GM12878 (cell line): ENCODE results near the gene NDNF. TPM values are rescaled to one million over a fixed set of nuclear protein-coding genes. Genes with fewer than 3 reads are reported as not detected.

ENCODE experiments used
- ATAC-seq: fragments of 200-7000 bp; cut with Tn5 transposase; 3 replicates; pipeline ENCODE4 v1.9.1; 2020; ENCODE audit warnings: mild to moderate bottlenecking, moderate library complexity
- BruUV-seq: library from RNA; stranded (reverse); fragments of 400-500 nt; replicated peaks from 2 replicates; lab custom pipeline; 2021; lab: Mats Ljungman, UMichigan
- CTCF ChIA-PET: fragments of 300-600 bp; sonication (Branson Sonifier 250); formaldehyde crosslinking; extraction: SDS; loops from one replicate; lab custom pipeline; 2021; ENCODE audit warnings: inconsistent platforms; lab: Yijun Ruan, JAX
- POLR2A ChIA-PET: fragments of 350-600 bp; formaldehyde crosslinking; extraction: SDS; loops from one replicate; lab custom pipeline; 2021; ENCODE audit warnings: inconsistent platforms; lab: Charles Lee
- RAD21 ChIA-PET: fragments of 300-600 bp; sonication (Branson Sonifier 250); formaldehyde crosslinking; loops from one replicate; lab custom pipeline; 2023; ENCODE audit warnings: antibody characterized with exemption; ENCODE audit not compliant: unreplicated experiment; lab: Charles Lee
- SMC1A ChIA-PET: fragments of 300-600 bp; sonication (Branson Sonifier 250); formaldehyde crosslinking; loops from one replicate; lab custom pipeline; 2023; ENCODE audit not compliant: unreplicated experiment, uncharacterized antibody; lab: Charles Lee
- DNase-seq: peaks from one replicate; pipeline ENCODE4 v3.0.0-alpha.2; 2011; ENCODE audit warnings: low read depth, low spot score
- FAIRE-seq: peaks from 3 replicates; lab custom pipeline; 2011; peaks lifted over from hg19 to GRCh38; lab: Jason Lieb, UNC
- H2AFZ ChIP-seq: 2 replicates; pipeline ENCODE4 v1.6.0; 2011; ENCODE audit warnings: low read depth, low read length, control low read depth; ENCODE audit not compliant: control insufficient read depth
- H3K27ac ChIP-seq: 2 replicates; pipeline ENCODE4 v1.5.1; 2011; ENCODE audit warnings: control low read depth; ENCODE audit not compliant: control insufficient read depth, insufficient read depth
- H3K27me3 ChIP-seq, 2 experiments: replicated peaks in 1 of 2; 2 replicates each; pipeline versions ENCODE4 v1.6.0 to v1.6.1; 2011; ENCODE audit warnings: low read length in 1 of 2; ENCODE audit not compliant: control insufficient read depth in 2 of 2, insufficient read depth in 2 of 2
- H3K36me3 ChIP-seq, 2 experiments: 2 replicates each; pipeline ENCODE4 v1.5.1; 2011; ENCODE audit warnings: low read length in 1 of 2; ENCODE audit not compliant: control insufficient read depth in 2 of 2, insufficient read depth in 2 of 2
- H3K4me1 ChIP-seq: 2 replicates; pipeline ENCODE4 v1.6.1; 2011; ENCODE audit warnings: mild to moderate bottlenecking, low read length, moderate library complexity, mixed read lengths; ENCODE audit not compliant: control insufficient read depth, insufficient read depth
- H3K4me2 ChIP-seq: 2 replicates; pipeline ENCODE4 v1.6.0; 2011; ENCODE audit warnings: control low read depth; ENCODE audit not compliant: control insufficient read depth, insufficient read depth
- H3K4me3 ChIP-seq: fragments of 200-600 bp; sonication (generic); 2 replicates; pipeline ENCODE4 v1.5.1; 2016
- H3K79me2 ChIP-seq: 2 replicates; pipeline ENCODE4 v1.6.0; 2011; ENCODE audit warnings: low read length; ENCODE audit not compliant: control insufficient read depth, insufficient read depth
- H3K9ac ChIP-seq: 2 replicates; pipeline ENCODE4 v1.8.0; 2011; ENCODE audit warnings: low read length, control low read depth, mixed read lengths; ENCODE audit not compliant: control insufficient read depth, insufficient read depth
- H3K9me3 ChIP-seq: replicated peaks from 3 replicates; pipeline ENCODE4 v1.5.1; 2011; ENCODE audit warnings: mild to moderate bottlenecking, low read length; ENCODE audit not compliant: control insufficient read depth, insufficient read depth
- H4K20me1 ChIP-seq: 2 replicates; pipeline ENCODE4 v1.6.0; 2011; ENCODE audit not compliant: control insufficient read depth, insufficient read depth
- JUNB ChIP-seq: IDR thresholded peaks from 2 replicates; pipeline ENCODE4 v1.6.1; 2016; ENCODE audit warnings: antibody characterized with exemption, mild to moderate bottlenecking
- RUNX3 ChIP-seq: IDR thresholded peaks from 2 replicates; pipeline ENCODE4 v1.6.1; 2012; ENCODE audit warnings: low read length, inconsistent platforms
- SIX5 ChIP-seq: IDR thresholded peaks from 2 replicates; pipeline ENCODE4 v1.6.1; 2011; ENCODE audit warnings: mild to moderate bottlenecking, low read depth, low read length, moderate library complexity; ENCODE audit not compliant: severe bottlenecking
- STAT1 ChIP-seq: fragments of 450-650 bp; conservative IDR thresholded peaks from 2 replicates; pipeline ENCODE4 v1.6.1; 2014; ENCODE audit warnings: antibody characterized with exemption, mild to moderate bottlenecking
- ZZZ3 ChIP-seq: IDR thresholded peaks from 2 replicates; pipeline ENCODE4 v1.6.1; 2011; ENCODE audit warnings: low read depth; ENCODE audit not compliant: control insufficient read depth, insufficient read length
- WGBS: methylation state at CpG from one replicate; pipeline ENCODE4 v1.1.6; 2016; ENCODE audit warnings: low lambda C conversion rate; ENCODE audit not compliant: insufficient replicate concordance, insufficient coverage; ENCODE audit errors: missing lambda C conversion rate; 5-methylcytosine and 5-hydroxymethylcytosine counted together
- in situ Hi-C: fragments of 300-500 bp; cut with MboI; formaldehyde crosslinking; loops from 9 replicates; pipeline ENCODE4 v1.14.3; 2018; ENCODE audit warnings: mixed read lengths
- intact Hi-C: fragments of 100-400 bp; cut with micrococcal nuclease; formaldehyde crosslinking; loops from one replicate; pipeline ENCODE4 v1.14.2; 2022; ENCODE audit not compliant: unreplicated experiment
- polyA plus RNA-seq, 11 experiments: library from polyadenylated mRNA; depleted of rRNA in 4 of 11; unstranded in 6 of 11; stranded (reverse) in 5 of 11; fragments of >200 nt; fragmentation: Nextera tagmentation in 4 of 11; fragmentation: Illumina TruSeq in 1 of 11; extraction: Ambion mirVana in 4 of 11; extraction: Trizol in 1 of 11; gene quantifications; 1 replicate in 1 of 11; 2 replicates in 10 of 11; pipeline versions ENCODE4 v1.2.1 to v1.2.3, GENCODE V29; 2011 to 2016; ENCODE audit warnings: inconsistent platforms in 2 of 11, missing spikeins in 2 of 11, low read depth in 1 of 11
- total RNA-seq, 4 experiments: library from RNA; depleted of rRNA in 3 of 4; stranded (reverse); fragments of >200 nt in 3 of 4; fragmentation: Illumina TruSeq in 1 of 4; extraction: Trizol in 1 of 4; gene quantifications; 2 replicates each; pipeline versions ENCODE4 v1.2.1 to v1.2.3, GENCODE V29; 2013 to 2021
- TF ChIP-seq, protein P1 (sequence below): fragments of 150-350 bp; IDR thresholded peaks from 2 replicates; pipeline ENCODE4 v1.6.1; 2016; ENCODE audit warnings: low read depth, low read length
- TF ChIP-seq, protein P2 (sequence below): fragments of 450-650 bp; IDR thresholded peaks from 2 replicates; pipeline ENCODE4 v1.6.1; 2016; ENCODE audit warnings: mild to moderate bottlenecking, moderate library complexity, borderline replicate concordance
- TF ChIP-seq, protein P3 (sequence below): fragments of 450-650 bp; IDR thresholded peaks from 2 replicates; pipeline ENCODE4 v1.6.1; 2017; ENCODE audit warnings: antibody characterized with exemption, mild to moderate bottlenecking, moderate library complexity

Gene NDNF
- total and polyA plus RNA-seq, 10 of the 15 experiments (the other 5 are each of a cell fraction or from before 2014, with no cell fraction given) = 0.26 TPM; not detected in 9

DNA sequence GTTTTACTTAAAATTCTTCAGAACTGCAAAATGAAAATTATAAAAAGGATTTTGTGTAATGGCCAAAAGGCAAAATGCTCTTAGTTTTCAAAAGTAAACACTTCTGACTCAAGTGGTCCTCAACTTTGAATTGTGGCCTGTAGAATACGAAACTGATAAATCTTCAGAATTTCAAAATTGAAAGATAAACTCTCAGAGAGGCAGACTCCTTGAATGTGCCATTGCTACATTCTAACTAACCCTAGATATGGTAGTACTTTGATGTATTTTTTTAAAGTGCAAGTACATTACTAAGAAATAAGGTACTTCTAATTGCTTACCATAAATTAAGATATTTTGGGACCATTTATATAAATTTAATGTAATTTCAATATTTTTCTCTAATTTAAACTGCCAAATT is 47.4 kb upstream of the NDNF start:
- Histone ChIP-seq H3K9me3 (no peaks in the 10 kb centered on the region), H3K79me2 (no peaks in the 10 kb centered on the region), H3K4me2 (no peak overlapping the region), H3K4me1 (no peaks in the 10 kb centered on the region), H3K36me3 (no peaks in the 10 kb centered on the region), H3K27me3 (peaks cover 0 to 2% of the 10 kb centered on the region in 2 experiments; a peak in 1 of 4 replicates), H3K27ac (no peak overlapping the region), H2AFZ (no peak overlapping the region), H3K9ac (no peak overlapping the region), H3K4me3 (no peak overlapping the region), H4K20me1 (no peaks in the 10 kb centered on the region)
- ChIA-PET POLR2A (interaction anchor here (1.1 kb wide), 1 partner anchor 128 kb away, joined by 3 read pairs; no protein-coding TSS in a partner anchor), CTCF (interaction anchor here (1.1 kb wide), 1 partner anchor 73 kb away, joined by 3 read pairs; no protein-coding TSS in a partner anchor), RAD21 (no interaction called here), SMC1A (interaction anchor here (0.7 to 1.3 kb wide), 2 partner anchors 15 to 25 kb away, joined by 3 read pairs; no protein-coding TSS in a partner anchor)
- no peak for ATAC-seq
- DNase-seq = no peak
- in situ Hi-C loops = no loop called here
- TF ChIP-seq STAT1 (no peak), ZZZ3 (no peak), JUNB (no peak), RUNX3 (no peak), SIX5 (no peak)
- TF ChIP-seq, protein P1, sequence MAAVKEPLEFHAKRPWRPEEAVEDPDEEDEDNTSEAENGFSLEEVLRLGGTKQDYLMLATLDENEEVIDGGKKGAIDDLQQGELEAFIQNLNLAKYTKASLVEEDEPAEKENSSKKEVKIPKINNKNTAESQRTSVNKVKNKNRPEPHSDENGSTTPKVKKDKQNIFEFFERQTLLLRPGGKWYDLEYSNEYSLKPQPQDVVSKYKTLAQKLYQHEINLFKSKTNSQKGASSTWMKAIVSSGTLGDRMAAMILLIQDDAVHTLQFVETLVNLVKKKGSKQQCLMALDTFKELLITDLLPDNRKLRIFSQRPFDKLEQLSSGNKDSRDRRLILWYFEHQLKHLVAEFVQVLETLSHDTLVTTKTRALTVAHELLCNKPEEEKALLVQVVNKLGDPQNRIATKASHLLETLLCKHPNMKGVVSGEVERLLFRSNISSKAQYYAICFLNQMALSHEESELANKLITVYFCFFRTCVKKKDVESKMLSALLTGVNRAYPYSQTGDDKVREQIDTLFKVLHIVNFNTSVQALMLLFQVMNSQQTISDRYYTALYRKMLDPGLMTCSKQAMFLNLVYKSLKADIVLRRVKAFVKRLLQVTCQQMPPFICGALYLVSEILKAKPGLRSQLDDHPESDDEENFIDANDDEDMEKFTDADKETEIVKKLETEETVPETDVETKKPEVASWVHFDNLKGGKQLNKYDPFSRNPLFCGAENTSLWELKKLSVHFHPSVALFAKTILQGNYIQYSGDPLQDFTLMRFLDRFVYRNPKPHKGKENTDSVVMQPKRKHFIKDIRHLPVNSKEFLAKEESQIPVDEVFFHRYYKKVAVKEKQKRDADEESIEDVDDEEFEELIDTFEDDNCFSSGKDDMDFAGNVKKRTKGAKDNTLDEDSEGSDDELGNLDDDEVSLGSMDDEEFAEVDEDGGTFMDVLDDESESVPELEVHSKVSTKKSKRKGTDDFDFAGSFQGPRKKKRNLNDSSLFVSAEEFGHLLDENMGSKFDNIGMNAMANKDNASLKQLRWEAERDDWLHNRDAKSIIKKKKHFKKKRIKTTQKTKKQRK = no peak
- TF ChIP-seq, protein P2, sequence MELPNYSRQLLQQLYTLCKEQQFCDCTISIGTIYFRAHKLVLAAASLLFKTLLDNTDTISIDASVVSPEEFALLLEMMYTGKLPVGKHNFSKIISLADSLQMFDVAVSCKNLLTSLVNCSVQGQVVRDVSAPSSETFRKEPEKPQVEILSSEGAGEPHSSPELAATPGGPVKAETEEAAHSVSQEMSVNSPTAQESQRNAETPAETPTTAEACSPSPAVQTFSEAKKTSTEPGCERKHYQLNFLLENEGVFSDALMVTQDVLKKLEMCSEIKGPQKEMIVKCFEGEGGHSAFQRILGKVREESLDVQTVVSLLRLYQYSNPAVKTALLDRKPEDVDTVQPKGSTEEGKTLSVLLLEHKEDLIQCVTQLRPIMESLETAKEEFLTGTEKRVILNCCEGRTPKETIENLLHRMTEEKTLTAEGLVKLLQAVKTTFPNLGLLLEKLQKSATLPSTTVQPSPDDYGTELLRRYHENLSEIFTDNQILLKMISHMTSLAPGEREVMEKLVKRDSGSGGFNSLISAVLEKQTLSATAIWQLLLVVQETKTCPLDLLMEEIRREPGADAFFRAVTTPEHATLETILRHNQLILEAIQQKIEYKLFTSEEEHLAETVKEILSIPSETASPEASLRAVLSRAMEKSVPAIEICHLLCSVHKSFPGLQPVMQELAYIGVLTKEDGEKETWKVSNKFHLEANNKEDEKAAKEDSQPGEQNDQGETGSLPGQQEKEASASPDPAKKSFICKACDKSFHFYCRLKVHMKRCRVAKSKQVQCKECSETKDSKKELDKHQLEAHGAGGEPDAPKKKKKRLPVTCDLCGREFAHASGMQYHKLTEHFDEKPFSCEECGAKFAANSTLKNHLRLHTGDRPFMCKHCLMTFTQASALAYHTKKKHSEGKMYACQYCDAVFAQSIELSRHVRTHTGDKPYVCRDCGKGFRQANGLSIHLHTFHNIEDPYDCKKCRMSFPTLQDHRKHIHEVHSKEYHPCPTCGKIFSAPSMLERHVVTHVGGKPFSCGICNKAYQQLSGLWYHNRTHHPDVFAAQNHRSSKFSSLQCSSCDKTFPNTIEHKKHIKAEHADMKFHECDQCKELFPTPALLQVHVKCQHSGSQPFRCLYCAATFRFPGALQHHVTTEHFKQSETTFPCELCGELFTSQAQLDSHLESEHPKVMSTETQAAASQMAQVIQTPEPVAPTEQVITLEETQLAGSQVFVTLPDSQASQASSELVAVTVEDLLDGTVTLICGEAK = no peak
- TF ChIP-seq, protein P3, sequence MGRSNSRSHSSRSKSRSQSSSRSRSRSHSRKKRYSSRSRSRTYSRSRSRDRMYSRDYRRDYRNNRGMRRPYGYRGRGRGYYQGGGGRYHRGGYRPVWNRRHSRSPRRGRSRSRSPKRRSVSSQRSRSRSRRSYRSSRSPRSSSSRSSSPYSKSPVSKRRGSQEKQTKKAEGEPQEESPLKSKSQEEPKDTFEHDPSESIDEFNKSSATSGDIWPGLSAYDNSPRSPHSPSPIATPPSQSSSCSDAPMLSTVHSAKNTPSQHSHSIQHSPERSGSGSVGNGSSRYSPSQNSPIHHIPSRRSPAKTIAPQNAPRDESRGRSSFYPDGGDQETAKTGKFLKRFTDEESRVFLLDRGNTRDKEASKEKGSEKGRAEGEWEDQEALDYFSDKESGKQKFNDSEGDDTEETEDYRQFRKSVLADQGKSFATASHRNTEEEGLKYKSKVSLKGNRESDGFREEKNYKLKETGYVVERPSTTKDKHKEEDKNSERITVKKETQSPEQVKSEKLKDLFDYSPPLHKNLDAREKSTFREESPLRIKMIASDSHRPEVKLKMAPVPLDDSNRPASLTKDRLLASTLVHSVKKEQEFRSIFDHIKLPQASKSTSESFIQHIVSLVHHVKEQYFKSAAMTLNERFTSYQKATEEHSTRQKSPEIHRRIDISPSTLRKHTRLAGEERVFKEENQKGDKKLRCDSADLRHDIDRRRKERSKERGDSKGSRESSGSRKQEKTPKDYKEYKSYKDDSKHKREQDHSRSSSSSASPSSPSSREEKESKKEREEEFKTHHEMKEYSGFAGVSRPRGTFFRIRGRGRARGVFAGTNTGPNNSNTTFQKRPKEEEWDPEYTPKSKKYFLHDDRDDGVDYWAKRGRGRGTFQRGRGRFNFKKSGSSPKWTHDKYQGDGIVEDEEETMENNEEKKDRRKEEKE = no peak
- intact Hi-C loops = no loop called here
- 0% methylated on average over 1 of the region's 1 CpG for WGBS
- no peak for FAIRE-seq
- no TSS peak for BruUV-seq
